SK-N-SH (cell line): ENCODE results near the gene EP400.

ENCODE experiments used
- CHD2 ChIP-seq: fragments of 150-350 bp; IDR thresholded peaks from 2 replicates; pipeline ENCODE4 v1.6.1; 2018; ENCODE audit warnings: low read length; ENCODE audit not compliant: partially characterized antibody
- ELF1 ChIP-seq: IDR thresholded peaks from 2 replicates; pipeline ENCODE4 v1.4.0; 2012
- EP300 ChIP-seq, 2 experiments: IDR thresholded peaks; 2 replicates each; pipeline versions ENCODE4 v1.4.0 to v1.6.1; 2012; ENCODE audit warnings: borderline replicate concordance in 1 of 2, low read depth in 1 of 2, low read length in 1 of 2
- EZH2phosphoT487 ChIP-seq: fragments of 200-600 bp; sonication (generic); IDR thresholded peaks from 2 replicates; pipeline ENCODE4 v1.6.1; 2017; ENCODE audit warnings: low read depth, mixed run types, mild to moderate bottlenecking, antibody characterized with exemption, moderate library complexity, borderline replicate concordance
- FOXM1 ChIP-seq: IDR thresholded peaks from 2 replicates; pipeline ENCODE4 v1.4.0; 2012; ENCODE audit warnings: low read depth, mild to moderate bottlenecking
- MXI1 ChIP-seq: IDR thresholded peaks from 2 replicates; pipeline ENCODE4 v1.6.1; 2012; ENCODE audit warnings: mild to moderate bottlenecking, low read depth, low read length, improper control_type of control experiment
- POLR2AphosphoS5 ChIP-seq: IDR thresholded peaks from 2 replicates; pipeline ENCODE4 v1.6.1; 2012; ENCODE audit warnings: low read depth, low read length
- RFX5 ChIP-seq: IDR thresholded peaks from 2 replicates; pipeline ENCODE4 v1.6.1; 2012; ENCODE audit warnings: mild to moderate bottlenecking, improper control_type of control experiment, low read length
- SIN3A ChIP-seq: IDR thresholded peaks from 2 replicates; pipeline ENCODE4 v1.6.1; 2012; ENCODE audit warnings: low read depth, mild to moderate bottlenecking, low read length, moderate library complexity, borderline replicate concordance
- TAF1 ChIP-seq: IDR thresholded peaks from 2 replicates; pipeline ENCODE4 v1.6.1; 2012; ENCODE audit warnings: low read depth, mild to moderate bottlenecking, low read length, moderate library complexity, borderline replicate concordance
- TCF12 ChIP-seq: IDR thresholded peaks from 2 replicates; pipeline ENCODE4 v1.4.0; 2012
- TF ChIP-seq, protein P1 (sequence below): fragments of 200-600 bp; sonication (generic); IDR thresholded peaks from 2 replicates; pipeline ENCODE4 v1.6.1; 2017; ENCODE audit warnings: antibody characterized with exemption, mild to moderate bottlenecking, moderate library complexity
- TF ChIP-seq, protein P2 (sequence below): IDR thresholded peaks from 2 replicates; pipeline ENCODE4 v1.6.1; 2012; ENCODE audit warnings: mild to moderate bottlenecking, low read depth, low read length, moderate library complexity
- TF ChIP-seq, protein P3 (sequence below): IDR thresholded peaks from 2 replicates; pipeline ENCODE4 v1.4.0; 2012; ENCODE audit warnings: low read depth, borderline replicate concordance

GRCh38 chr12:132052196-132052932 lies 102.6 kb downstream of the EP400 start:
- no peak for TF ChIP-seq EZH2phosphoT487
- TF ChIP-seq, protein P1, sequence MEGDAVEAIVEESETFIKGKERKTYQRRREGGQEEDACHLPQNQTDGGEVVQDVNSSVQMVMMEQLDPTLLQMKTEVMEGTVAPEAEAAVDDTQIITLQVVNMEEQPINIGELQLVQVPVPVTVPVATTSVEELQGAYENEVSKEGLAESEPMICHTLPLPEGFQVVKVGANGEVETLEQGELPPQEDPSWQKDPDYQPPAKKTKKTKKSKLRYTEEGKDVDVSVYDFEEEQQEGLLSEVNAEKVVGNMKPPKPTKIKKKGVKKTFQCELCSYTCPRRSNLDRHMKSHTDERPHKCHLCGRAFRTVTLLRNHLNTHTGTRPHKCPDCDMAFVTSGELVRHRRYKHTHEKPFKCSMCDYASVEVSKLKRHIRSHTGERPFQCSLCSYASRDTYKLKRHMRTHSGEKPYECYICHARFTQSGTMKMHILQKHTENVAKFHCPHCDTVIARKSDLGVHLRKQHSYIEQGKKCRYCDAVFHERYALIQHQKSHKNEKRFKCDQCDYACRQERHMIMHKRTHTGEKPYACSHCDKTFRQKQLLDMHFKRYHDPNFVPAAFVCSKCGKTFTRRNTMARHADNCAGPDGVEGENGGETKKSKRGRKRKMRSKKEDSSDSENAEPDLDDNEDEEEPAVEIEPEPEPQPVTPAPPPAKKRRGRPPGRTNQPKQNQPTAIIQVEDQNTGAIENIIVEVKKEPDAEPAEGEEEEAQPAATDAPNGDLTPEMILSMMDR, result no peak
- TF ChIP-seq TAF1, result no peak
- TF ChIP-seq TCF12, result no peak
- no peak for TF ChIP-seq POLR2AphosphoS5
- no peak for TF ChIP-seq CHD2
- no peak for TF ChIP-seq RFX5
- no peak for TF ChIP-seq SIN3A
- TF ChIP-seq, protein P2, sequence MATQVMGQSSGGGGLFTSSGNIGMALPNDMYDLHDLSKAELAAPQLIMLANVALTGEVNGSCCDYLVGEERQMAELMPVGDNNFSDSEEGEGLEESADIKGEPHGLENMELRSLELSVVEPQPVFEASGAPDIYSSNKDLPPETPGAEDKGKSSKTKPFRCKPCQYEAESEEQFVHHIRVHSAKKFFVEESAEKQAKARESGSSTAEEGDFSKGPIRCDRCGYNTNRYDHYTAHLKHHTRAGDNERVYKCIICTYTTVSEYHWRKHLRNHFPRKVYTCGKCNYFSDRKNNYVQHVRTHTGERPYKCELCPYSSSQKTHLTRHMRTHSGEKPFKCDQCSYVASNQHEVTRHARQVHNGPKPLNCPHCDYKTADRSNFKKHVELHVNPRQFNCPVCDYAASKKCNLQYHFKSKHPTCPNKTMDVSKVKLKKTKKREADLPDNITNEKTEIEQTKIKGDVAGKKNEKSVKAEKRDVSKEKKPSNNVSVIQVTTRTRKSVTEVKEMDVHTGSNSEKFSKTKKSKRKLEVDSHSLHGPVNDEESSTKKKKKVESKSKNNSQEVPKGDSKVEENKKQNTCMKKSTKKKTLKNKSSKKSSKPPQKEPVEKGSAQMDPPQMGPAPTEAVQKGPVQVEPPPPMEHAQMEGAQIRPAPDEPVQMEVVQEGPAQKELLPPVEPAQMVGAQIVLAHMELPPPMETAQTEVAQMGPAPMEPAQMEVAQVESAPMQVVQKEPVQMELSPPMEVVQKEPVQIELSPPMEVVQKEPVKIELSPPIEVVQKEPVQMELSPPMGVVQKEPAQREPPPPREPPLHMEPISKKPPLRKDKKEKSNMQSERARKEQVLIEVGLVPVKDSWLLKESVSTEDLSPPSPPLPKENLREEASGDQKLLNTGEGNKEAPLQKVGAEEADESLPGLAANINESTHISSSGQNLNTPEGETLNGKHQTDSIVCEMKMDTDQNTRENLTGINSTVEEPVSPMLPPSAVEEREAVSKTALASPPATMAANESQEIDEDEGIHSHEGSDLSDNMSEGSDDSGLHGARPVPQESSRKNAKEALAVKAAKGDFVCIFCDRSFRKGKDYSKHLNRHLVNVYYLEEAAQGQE, result no peak
- TF ChIP-seq, protein P3, sequence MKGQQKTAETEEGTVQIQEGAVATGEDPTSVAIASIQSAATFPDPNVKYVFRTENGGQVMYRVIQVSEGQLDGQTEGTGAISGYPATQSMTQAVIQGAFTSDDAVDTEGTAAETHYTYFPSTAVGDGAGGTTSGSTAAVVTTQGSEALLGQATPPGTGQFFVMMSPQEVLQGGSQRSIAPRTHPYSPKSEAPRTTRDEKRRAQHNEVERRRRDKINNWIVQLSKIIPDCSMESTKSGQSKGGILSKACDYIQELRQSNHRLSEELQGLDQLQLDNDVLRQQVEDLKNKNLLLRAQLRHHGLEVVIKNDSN, result no peak
- no peak for TF ChIP-seq ELF1
- TF ChIP-seq EP300 (IDR thresholded peaks at IDR 0.05; ENCODE audit: borderline replicate concordance in 1 of 2, low read depth in 1 of 2, low read length in 1 of 2), result no peak
- no peak for TF ChIP-seq FOXM1
- no peak for TF ChIP-seq MXI1
